ENCODE data around the gene ARHGEF38.
"Not testable (repeated sequence)": the region's sequence is repeated elsewhere in the genome, so short reads cannot be mapped to it uniquely, and the experiment has no call there.

Gene ARHGEF38

GRCh38 chr4:105714071-105714521 lies 161.7 kb downstream of the ARHGEF38 start:
- no peak for DNase-seq (ENCODE audit: low read depth in 2 of 2)

GRCh38 chr4:105714932-105715331 lies 162.5 kb downstream of the ARHGEF38 start:
- DNase-seq (ENCODE audit: low read depth in 2 of 2), result no peak

GRCh38 chr4:105715692-105716278 lies 163.4 kb downstream of the ARHGEF38 start:
- DNase-seq (ENCODE audit: low read depth in 2 of 2), result no peak

GRCh38 chr4:105719204-105719603 lies 166.8 kb downstream of the ARHGEF38 start:
- no peak for DNase-seq (ENCODE audit: low read depth in 2 of 2)

GRCh38 chr4:105725623-105726022 lies 173.2 kb downstream of the ARHGEF38 start:
- no peak for DNase-seq (ENCODE audit: low read depth in 2 of 2)

- DNase-seq (ENCODE audit: low read depth in 2 of 2), result not testable (repeated sequence)
These were observed 177.5 kb downstream of the ARHGEF38 start for GRCh38 chr4:105729895-105730294.
